GM23338 (cell line): ENCODE measurements around the gene CACHD1. TPM values are rescaled to one million over a fixed set of nuclear protein-coding genes. Genes with fewer than 3 reads are reported as not detected.

Experiments
- ATAC-seq: fragments of 200-7000 bp; cut with Tn5 transposase; 3 replicates; pipeline ENCODE4 v1.9.1; 2020
- DNase-seq: peaks from one replicate; pipeline ENCODE4 v3.0.0-alpha.2; 2015; ENCODE audit warnings: low spot score
- H2AFZ ChIP-seq: fragments of 200-600 bp; sonication (generic); 2 replicates; pipeline ENCODE4 v1.8.0; 2016; ENCODE audit warnings: antibody characterized with exemption, mild to moderate bottlenecking, moderate library complexity
- H3F3A ChIP-seq: fragments of 200-600 bp; sonication (generic); replicated peaks from 2 replicates; pipeline ENCODE4 v1.8.0; 2017; ENCODE audit warnings: antibody characterized with exemption, mixed run types, low read depth
- H3K27ac ChIP-seq: fragments of 200-600 bp; sonication (generic); 2 replicates; pipeline ENCODE4 v1.6.1; 2016; ENCODE audit warnings: low read depth
- H3K27me3 ChIP-seq: fragments of 200-600 bp; sonication (generic); 2 replicates; pipeline ENCODE4 v1.8.0; 2016; ENCODE audit warnings: mild to moderate bottlenecking, mixed run types, moderate library complexity; ENCODE audit not compliant: insufficient read depth
- H3K36me3 ChIP-seq: fragments of 200-600 bp; sonication (generic); 2 replicates; pipeline ENCODE4 v1.8.0; 2016; ENCODE audit warnings: mild to moderate bottlenecking; ENCODE audit not compliant: insufficient read depth
- H3K4me1 ChIP-seq: fragments of 200-600 bp; sonication (generic); 2 replicates; pipeline ENCODE4 v1.8.0; 2016; ENCODE audit warnings: mild to moderate bottlenecking, moderate library complexity; ENCODE audit not compliant: insufficient read depth
- H3K4me2 ChIP-seq: fragments of 200-600 bp; sonication (generic); 2 replicates; pipeline ENCODE4 v1.7.1; 2017; ENCODE audit warnings: mixed run types
- H3K4me3 ChIP-seq: fragments of 200-600 bp; sonication (generic); 2 replicates; pipeline ENCODE4 v1.6.1; 2016; ENCODE audit warnings: mixed run types
- H3K79me2 ChIP-seq: fragments of 200-600 bp; sonication (generic); replicated peaks from 2 replicates; pipeline ENCODE4 v1.8.0; 2017; ENCODE audit warnings: mild to moderate bottlenecking; ENCODE audit not compliant: insufficient read depth
- H3K9me2 ChIP-seq: fragments of 200-600 bp; sonication (generic); 2 replicates; pipeline ENCODE4 v1.8.0; 2017; ENCODE audit not compliant: insufficient read depth
- H4K20me1 ChIP-seq: fragments of 200-600 bp; sonication (generic); replicated peaks from 2 replicates; pipeline ENCODE4 v1.8.0; 2017; ENCODE audit warnings: mild to moderate bottlenecking; ENCODE audit not compliant: insufficient read depth
- H3K27ac Mint-ChIP-seq: 2 replicates; pipeline ENCODE4 v1.8.0; 2020; ENCODE audit warnings: inconsistent platforms, mild to moderate bottlenecking, moderate library complexity, mixed read lengths
- H3K27me3 Mint-ChIP-seq: 3 replicates; pipeline ENCODE4 v1.8.0; 2022; ENCODE audit warnings: low read depth, mild to moderate bottlenecking, moderate library complexity, mixed read lengths, inconsistent platforms; ENCODE audit not compliant: insufficient read depth, poor library complexity
- H3K36me3 Mint-ChIP-seq: 3 replicates; pipeline ENCODE4 v1.8.0; 2021; ENCODE audit warnings: low read depth, mild to moderate bottlenecking, inconsistent platforms, moderate library complexity, mixed read lengths
- H3K4me1 Mint-ChIP-seq: 3 replicates; pipeline ENCODE4 v1.8.0; 2020; ENCODE audit warnings: mild to moderate bottlenecking, inconsistent platforms, mixed read lengths
- H3K4me3 Mint-ChIP-seq: 3 replicates; pipeline ENCODE4 v1.8.0; 2021; ENCODE audit warnings: moderate library complexity, mild to moderate bottlenecking, inconsistent platforms, mixed read lengths
- H3K9me3 Mint-ChIP-seq: 3 replicates; pipeline ENCODE4 v1.8.0; 2020; ENCODE audit warnings: moderate library complexity, mild to moderate bottlenecking, inconsistent platforms, mixed read lengths
- CREB1 ChIP-seq: fragments of 250-450 bp; sonication (Bioruptor Pico); IDR thresholded peaks from 2 replicates; pipeline ENCODE4 v1.5.0; 2020; ENCODE audit warnings: low read depth, mild to moderate bottlenecking, moderate library complexity
- ETS1 ChIP-seq: IDR thresholded peaks from 2 replicates; pipeline ENCODE4 v1.6.1; 2016; ENCODE audit warnings: antibody characterized with exemption
- EZH2 ChIP-seq: fragments of 200-600 bp; sonication (generic); IDR thresholded peaks from one replicate; pipeline ENCODE4 v1.8.0; 2017; ENCODE audit warnings: antibody characterized with exemption, mild to moderate bottlenecking, low read depth; ENCODE audit not compliant: unreplicated experiment
- EZH2phosphoT487 ChIP-seq: fragments of 200-600 bp; sonication (generic); IDR thresholded peaks from one replicate; pipeline ENCODE4 v1.8.1; 2018; ENCODE audit warnings: antibody characterized with exemption; ENCODE audit not compliant: unreplicated experiment
- NANOG ChIP-seq: IDR thresholded peaks from 2 replicates; pipeline ENCODE4 v1.6.1; 2016; ENCODE audit warnings: antibody characterized with exemption, borderline replicate concordance
- REST ChIP-seq: IDR thresholded peaks from one replicate; pipeline ENCODE4 v1.6.1; 2018; ENCODE audit warnings: antibody characterized with exemption; ENCODE audit not compliant: unreplicated experiment
- STAT1 ChIP-seq: IDR thresholded peaks from one replicate; pipeline ENCODE4 v1.6.1; 2016; ENCODE audit warnings: antibody characterized with exemption; ENCODE audit not compliant: unreplicated experiment
- polyA plus RNA-seq: library from polyadenylated mRNA; unstranded; fragments of >200 nt; fragmentation: Nextera tagmentation; extraction: Ambion mirVana; gene quantifications from 2 replicates; pipeline ENCODE4 v1.2.1, GENCODE V29; 2016
- total RNA-seq: library from RNA; depleted of rRNA; stranded (reverse); fragments of >200 nt; shearing (Covaris generic); gene quantifications from 2 replicates; pipeline ENCODE4 v1.2.3, GENCODE V29; 2014
- TF ChIP-seq, protein P1 (sequence below), 2 experiments: fragments of 200-600 bp in 1 of 2; sonication (generic) in 1 of 2; conservative IDR thresholded peaks; 2 replicates each; pipeline versions ENCODE4 v1.5.1 to v1.6.1; 2016 to 2017; ENCODE audit warnings: antibody characterized with exemption in 2 of 2, low read depth in 2 of 2, mild to moderate bottlenecking in 2 of 2, moderate library complexity in 1 of 2

Gene CACHD1
- total and polyA plus RNA-seq, 2 experiments from 2014 or later = 12.6 to 43.7 TPM

DNA sequence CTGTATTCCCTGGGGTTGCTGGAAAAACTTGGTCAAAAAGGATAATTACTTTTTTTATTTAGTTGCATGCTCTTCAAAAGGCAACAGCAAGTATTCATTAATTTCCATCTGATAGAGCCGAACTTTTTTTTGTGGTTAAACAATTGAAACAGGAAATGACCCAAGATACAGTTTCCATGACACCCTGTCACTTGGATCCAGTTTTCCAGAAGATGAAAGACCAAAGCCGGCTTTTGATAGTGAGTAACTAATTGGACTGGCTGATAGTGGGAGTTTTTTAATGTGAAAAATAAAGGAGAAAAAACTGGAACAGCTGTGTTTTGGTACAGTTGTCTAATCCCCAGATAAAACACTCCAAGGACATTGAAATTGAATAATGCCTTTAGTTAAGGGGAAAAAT lies 33.0 kb downstream of the CACHD1 start:
- peak overlapping the region; percentile 78 for H3K4me2 ChIP-seq
- Mint-ChIP-seq H3K36me3 (peaks cover 10% of the 10 kb centered on the region; the same call in 1 of the 3 replicates), H3K4me1 (peaks cover 87% of the 10 kb centered on the region), H3K4me3 (no peak overlapping the region), H3K9me3 (no peaks in the 10 kb centered on the region), H3K27ac (no peak overlapping the region), H3K27me3 (peaks cover 11% of the 10 kb centered on the region)
- H3K4me1 ChIP-seq = peaks cover 82% of the 10 kb centered on the region
- H3K9me2 ChIP-seq = no peaks in the 10 kb centered on the region
- DNase-seq (no peak), ATAC-seq (no peak)
- 0 out of 2 replicates have a peak, but pooled peaks cover 6% of the 10 kb centered on the region for H3F3A ChIP-seq
- peaks cover 89% of the 10 kb centered on the region for H3K79me2 ChIP-seq
- H2AFZ ChIP-seq = no peak overlapping the region
- TF ChIP-seq NANOG = no peak
- no peak for TF ChIP-seq CREB1
- TF ChIP-seq, protein P1, sequence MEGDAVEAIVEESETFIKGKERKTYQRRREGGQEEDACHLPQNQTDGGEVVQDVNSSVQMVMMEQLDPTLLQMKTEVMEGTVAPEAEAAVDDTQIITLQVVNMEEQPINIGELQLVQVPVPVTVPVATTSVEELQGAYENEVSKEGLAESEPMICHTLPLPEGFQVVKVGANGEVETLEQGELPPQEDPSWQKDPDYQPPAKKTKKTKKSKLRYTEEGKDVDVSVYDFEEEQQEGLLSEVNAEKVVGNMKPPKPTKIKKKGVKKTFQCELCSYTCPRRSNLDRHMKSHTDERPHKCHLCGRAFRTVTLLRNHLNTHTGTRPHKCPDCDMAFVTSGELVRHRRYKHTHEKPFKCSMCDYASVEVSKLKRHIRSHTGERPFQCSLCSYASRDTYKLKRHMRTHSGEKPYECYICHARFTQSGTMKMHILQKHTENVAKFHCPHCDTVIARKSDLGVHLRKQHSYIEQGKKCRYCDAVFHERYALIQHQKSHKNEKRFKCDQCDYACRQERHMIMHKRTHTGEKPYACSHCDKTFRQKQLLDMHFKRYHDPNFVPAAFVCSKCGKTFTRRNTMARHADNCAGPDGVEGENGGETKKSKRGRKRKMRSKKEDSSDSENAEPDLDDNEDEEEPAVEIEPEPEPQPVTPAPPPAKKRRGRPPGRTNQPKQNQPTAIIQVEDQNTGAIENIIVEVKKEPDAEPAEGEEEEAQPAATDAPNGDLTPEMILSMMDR (conservative IDR thresholded peaks at IDR 0.05; ENCODE audit: low read depth in 2 of 2) = no peak
- no peak for TF ChIP-seq ETS1
- TF ChIP-seq EZH2phosphoT487 = no peak
- TF ChIP-seq REST = no peak
- TF ChIP-seq STAT1 = no peak
- TF ChIP-seq EZH2 = no peak
- peaks cover 37% of the 10 kb centered on the region for H4K20me1 ChIP-seq
- no peak overlapping the region for H3K27ac ChIP-seq
- H3K27me3 ChIP-seq = peaks cover 21% of the 10 kb centered on the region
- H3K36me3 ChIP-seq = no peaks in the 10 kb centered on the region
- H3K4me3 ChIP-seq = no peak overlapping the region
